HG03159 (cell line): Measurements from ENCODE around the gene MUC5AC.

Experiments
- ATAC-seq: cut with Tn5 transposase; IDR thresholded peaks from one replicate; pipeline ENCODE4 v1.9.1; 2021; ENCODE audit warnings: mild to moderate bottlenecking, moderate library complexity; ENCODE audit not compliant: unreplicated experiment

Gene MUC5AC

DNA sequence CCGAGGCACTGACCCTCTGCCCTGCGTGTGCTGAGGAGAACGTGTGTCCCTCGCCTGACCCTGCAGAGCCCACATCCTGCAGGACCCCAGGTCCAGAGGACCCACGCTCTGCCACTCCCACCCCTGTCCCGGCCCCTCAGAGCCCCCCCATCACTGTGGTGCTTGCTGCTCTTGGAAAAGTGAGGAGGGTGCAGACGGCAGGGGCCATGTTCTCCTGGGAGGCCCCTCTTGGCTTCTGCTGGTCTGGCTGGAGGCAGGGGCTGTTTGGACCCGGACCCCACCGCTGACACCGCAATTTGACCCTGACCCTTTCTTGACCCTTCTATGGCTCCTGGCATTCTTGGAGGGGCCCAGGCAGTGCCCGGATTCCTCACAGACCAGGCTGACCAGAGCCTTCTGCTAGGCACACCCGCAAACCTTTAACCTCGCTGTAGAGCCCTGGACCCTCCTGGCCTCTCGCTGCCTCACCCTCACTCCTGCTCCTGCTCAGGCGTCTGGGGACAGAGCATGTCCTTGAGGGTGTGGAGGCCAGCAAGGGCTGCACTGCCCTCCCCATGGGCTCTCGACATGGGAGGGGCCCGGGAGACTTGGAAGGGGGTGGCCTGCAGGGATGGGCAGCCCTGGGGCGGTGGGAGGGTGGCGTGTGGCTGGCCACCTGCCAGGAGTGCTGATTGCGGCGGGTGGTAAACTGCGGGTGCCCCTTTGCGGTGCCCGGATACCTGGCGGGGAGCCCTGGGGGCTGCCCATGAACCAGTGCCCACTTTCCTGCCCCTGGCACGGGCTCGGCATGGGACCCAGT lies 37.0 kb upstream of the MUC5AC start:
- no peak for ATAC-seq

DNA sequence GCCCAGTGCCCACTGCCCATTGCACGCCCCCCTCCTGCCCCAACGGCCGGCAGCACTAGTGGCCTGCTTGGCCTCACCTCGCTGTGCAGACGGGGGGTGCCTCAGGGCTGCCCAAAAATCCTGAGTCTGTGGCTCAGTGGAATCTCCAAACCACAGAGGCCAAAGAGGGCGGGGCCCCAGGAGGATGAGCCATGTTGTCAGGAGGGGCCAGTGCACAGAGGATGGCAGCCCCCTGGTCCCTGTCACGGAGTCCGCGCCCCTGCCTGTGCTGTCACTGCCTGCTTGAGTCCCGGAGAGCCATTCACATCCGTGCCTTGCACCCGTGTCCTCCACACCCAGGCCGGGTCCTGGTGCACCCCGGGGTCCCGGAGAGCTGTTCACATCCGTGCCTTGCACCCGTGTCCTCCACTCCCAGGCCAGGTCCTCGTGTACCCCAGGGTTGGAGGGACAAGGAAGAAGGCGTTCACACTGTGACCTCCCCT lies 36.4 kb upstream of the MUC5AC start:
- no peak for ATAC-seq

DNA sequence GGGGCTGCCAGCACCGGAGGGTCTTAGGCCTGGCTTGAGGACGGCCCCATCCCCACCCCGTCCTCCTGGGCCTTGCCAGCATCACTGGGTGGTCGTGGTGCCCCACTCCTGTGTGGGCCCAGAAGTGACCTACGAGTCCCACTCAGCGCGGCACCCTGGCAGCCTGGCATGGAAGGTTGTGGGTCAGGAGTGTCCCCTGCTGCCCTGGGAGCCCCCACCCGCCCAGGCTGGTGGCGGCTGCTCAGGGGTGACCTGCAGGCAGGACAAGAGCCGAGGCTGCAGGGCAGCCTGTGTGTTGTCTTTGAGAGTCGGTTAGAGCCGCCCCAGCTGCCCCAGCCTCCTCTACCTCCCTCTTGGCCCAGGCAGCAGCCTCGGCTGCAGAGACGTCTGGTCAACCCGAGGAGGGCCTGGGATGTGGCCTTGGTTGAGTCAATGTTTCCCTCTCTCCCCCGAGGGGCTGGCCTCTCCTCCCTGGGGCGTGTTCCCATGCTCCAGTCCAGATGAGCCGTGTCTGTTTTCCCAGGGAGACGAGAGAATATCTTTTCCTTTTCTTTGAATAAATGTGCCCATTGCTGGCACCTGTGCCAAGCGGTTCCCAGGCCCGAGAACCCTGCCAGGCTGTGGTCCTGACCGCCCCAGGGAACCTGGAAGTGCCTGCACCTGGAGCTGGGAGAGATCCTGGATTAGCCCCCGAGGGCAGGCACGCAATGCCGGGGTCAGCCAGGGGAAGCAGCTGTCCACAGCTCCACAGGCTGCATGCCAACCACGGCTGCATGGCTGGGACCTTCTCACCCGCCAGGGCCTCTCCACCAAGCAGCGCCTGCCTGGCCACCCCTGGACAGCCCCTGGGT lies 35.7 kb upstream of the MUC5AC start:
- ATAC-seq: no peak

DNA sequence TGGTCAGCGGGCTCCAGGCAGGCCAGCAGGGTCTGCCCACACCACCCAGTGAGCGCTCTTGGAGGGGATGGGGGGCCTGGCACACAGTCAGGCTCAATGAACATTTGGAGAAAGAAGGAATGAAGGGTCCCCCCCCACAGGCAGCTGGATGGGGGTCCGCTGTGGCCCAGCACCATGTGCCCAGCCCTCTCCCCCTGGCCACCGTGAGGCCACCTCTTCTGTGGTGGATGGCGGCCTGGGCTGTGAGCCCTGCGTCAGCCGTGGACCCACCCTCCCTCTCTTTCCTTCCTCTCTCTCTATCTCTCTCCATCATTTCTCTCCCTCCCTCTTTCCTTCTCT lies 35.1 kb upstream of the MUC5AC start:
- ATAC-seq: no peak

DNA sequence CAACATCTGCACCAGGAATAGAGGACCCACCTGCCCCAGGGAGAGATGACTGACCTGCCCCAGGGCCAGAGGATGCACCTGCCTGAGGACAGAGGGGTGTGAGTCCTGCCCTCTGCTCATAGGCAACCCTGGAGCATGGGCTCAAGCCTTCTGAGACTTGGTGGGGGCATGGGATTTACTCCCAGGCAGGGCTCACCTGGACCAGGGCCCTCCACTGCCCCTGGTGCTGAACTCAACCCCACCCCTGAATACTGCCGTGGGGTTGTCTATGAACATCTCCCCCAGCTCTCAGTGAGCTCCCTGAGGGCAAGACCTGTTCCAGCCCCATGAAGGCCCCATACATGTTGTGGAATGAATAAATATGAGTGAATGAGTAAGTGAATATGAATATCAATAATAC lies 33.8 kb upstream of the MUC5AC start:
- no peak for ATAC-seq

DNA sequence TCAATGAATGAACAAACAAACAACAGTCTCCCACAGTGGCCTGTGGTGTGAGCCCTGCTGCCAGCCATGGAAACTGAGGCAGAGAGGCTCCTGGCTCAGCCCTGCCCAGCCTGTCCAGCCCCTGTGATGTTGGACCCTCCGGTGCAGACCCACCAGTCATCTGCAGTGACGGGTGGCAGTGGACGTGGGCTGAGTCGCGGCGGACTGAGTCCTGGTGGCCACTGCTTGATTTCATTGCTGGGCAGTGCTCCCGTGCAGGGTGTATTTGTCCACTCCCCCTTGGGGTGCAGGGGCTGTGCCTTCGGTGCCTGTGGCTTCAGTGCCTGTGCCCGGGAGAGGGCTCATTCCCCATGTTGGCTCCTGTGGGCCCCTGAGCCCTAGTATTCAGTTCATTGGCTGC lies 31.9 kb upstream of the MUC5AC start:
- no peak for ATAC-seq

DNA sequence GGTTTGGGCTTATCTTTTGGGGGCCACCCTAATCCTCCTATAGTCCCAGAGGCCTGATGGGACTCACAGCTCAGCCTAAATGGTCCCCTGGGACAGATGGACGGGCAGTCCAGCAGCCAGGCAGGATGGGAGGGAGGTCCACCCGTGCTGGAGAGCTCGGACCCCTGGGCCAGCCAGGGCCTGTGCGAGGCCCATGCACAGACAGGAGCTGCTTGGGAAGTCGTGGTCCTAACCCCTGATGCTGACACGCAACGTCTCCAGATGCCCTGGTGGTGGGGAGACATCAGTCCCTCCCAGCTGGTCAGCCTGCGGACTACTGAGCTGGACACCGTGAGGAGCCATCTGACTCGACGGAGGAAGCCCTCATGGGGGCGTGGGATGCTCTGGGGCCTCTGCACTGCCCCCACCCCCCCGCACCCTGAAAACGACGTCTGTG lies 31.2 kb upstream of the MUC5AC start:
- ATAC-seq: no peak

DNA sequence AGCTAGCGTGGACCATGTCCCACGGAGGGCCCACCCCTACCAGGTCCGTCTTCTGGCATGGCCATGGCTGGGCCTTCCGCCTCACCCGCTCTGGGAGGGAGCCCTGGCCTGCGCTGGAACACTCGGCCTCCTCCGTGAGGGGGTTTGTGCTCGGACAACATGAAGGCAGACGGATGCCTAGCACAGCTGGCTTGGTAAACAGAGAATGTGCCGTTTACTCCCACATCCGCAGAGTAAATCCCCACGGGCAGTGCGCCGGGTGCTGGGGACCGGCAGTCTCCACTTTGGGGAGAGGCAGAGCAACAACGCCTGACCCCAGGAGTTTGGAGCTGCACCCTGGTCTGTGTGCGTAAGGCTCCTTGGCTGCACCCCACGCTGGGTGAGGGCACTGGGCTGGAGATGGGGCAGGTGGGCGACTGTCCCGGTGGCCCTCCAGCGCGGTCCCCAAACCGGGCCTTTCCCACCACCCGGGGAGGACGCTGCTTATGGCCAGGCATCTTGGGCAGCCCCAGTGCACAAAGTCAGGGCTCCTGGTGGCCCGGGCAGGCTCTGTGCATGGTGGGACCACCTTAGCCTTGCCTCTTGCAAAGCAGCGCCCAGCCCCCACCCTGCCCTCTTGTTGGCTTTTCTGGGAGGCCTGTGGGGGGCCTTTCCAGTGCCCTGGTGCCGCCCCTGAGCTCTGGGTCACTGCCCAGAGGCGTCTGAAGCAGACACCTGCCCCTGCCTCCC lies 30.7 kb upstream of the MUC5AC start:
- no peak for ATAC-seq

DNA sequence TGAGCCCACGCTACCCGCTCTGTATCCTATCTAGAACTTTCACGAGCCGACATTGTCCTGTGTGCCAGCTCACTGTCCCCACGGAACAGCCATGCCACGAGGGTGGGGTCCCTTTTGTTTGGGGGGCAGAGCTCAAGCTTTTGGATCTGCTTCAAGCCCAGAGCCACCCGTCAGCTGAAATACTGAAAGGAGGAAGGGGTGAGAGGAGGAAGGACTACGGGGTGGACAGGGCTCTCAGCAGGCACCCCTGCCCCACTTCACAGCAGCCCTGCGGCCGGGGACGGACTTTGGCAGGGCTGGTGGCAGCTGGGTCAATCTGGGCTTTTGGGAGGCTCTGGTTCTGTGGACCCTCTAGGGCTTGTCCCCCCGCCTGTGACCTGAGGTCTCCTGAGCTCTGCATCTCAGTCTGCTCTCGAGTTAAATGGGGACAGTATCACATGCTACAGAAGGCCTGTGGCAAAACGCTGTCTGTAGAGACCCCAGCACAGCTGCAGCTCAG lies 30.0 kb upstream of the MUC5AC start:
- no peak for ATAC-seq

DNA sequence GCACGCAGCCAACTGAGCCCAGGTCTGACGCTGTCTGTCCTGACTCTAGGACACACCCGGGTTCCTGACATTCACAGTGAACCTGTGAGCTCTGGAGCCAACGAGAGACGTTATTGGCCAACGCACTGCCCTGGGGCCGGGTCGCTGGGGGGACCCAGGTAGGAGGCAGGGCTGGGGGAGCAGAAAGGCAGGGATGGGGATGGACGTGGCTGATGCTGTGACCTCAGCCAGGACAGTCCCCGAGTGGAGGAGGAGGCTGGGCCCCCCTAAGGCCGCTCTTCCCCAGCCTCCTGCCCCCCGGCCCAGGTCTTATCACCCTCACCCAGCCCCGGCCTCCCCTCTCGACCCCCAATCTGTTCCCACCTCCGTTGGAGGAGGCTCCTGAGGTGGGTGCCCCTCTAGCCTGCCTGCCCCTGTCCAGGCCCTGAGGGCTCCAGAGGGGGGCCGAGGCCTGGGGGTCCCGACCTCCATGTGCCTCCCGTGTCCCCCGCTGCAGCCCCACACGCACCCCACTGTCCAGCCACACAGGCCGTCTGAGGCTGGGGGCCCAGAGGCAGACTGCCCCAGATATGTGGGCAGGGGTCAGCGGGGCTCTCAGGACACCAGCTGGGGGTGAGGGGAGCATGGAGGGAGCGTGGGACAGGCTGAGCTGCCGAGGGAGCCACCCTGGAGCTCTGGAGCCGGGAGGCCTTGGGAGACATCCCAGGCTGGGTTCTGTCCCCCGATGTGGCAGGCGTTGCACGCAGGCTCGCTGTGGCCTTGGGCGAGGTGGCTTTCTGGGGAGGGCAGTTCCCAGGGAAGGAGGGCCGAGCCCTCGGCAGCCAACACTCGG lies 29.2 kb upstream of the MUC5AC start:
- no peak for ATAC-seq

DNA sequence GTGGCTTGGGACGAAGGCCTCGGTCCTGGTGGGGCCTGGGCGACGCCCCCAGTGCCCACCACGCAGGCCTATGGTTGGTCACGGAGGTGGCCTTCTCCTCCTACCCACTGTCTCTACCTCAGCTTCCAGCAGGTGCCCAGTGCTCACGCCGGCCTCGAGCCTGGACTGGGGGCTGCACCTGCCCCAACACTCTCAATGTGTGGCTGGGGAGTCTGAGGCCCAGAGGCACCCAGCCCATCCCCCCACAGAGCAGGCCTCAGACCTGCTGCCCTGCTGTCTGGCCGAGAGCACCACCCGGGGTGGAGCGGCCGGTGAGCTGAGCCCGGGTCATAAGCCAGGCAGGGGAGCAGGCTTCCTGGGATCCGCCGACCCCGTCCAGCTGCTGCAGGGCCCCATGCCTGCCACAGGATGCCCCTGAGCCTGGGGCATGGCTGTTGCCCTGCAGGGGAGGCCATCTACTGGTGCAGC lies 28.6 kb upstream of the MUC5AC start:
- ATAC-seq: no peak

DNA sequence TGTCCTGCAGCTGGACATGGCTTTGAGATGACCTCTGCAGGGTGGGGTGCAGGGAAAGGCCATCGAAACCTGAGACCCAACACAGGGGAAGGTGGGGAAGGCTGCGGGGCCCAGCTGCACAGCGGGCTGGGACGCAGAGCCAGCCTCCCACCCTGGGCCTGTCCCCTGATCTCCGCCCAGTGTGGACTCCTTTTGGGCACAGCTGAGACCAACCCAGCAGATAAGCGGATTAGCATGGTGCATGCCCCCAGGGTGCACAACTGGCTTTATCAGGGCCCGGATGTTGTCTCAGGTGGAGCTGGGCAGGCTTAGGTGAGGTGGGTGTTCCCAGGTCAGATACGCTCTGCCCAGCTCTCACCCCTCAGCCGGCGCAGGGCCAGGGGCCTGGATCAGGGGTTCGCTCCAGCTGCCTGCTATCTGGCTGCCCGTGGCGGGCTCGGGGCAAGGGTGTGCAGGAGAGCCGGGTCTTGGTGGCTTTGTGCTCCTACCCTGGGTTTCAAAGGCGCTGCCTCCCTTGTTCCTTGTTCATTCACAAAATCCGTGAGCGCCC lies 28.1 kb upstream of the MUC5AC start:
- no peak for ATAC-seq

DNA sequence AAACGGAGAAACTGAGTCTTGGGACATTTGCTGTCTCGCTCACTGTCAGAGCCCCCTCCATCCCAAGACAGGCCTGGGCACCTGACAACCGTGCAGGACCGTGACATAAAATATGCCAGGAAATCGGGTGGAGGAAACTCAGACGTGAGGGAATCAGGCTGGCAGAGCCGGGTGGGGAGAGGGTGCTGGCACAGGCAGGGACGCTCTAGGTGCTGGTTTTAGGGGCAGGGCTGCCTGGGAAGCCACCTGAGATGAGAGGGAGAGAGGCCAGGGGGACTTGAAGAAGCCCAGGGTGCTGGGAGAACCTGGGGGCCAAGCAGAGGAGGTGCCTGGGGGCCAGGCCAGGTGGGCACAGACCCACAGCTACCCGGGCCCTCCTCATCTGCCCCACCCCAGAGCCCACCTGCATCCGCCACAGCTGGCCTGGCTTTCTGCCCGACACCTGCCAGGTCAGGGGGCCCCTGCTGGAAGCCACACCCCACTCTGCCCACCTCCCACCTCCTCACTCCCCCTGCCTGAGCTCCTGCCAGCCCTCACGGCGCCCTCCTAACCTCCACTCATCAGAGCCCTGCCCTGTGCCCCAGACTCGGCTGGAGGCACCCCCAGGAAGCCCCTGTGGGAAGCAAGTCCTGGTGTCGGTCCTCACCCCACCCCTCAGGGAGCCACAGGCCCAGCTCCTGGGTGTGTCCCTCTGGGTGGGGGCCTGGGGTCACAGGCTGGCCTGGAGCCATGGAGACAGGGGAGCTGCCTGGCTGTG lies 27.3 kb upstream of the MUC5AC start:
- no peak for ATAC-seq

DNA sequence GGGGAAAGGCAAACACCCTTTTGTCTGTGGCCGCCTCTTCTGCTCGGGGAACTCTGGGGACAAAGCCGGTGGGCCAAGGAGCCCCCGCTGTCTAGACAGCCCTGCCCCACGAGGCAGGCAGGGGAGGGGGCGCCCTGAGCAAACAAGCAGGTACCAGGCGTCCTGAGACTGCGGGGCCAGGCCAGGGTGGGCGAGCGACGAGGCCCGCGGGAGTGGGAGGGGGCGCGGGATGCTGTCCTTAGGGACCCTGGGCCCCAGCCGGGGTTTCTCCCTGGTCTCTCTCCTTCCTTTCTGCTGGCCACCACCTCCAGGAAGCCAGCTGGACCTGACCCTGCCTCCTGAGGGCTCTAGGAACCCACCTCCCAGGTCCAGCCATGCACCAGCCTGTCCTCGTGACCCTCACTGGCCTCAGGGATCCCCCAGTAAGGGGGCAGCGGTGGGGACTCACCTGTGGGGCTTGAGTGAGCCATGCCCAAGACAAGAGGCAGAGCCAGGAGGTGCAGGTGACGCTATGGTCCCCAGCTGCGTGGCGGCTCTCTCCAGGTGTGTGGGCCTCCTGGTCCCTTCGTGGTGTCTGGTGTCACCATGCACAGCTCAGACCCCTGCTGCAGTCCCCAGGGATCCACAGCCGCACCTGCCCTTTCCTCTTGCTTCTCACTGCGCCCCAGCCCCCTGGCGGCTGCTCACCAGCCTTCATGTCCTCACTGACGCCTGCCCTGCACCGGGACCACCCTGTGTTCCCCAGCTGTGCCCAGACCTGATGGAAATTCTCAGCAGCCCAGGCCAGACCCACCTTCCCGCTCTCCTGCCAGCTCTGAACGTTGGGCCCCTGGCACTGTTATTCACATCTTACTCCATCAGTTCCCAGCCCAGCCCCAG lies 26.5 kb upstream of the MUC5AC start:
- no peak for ATAC-seq

DNA sequence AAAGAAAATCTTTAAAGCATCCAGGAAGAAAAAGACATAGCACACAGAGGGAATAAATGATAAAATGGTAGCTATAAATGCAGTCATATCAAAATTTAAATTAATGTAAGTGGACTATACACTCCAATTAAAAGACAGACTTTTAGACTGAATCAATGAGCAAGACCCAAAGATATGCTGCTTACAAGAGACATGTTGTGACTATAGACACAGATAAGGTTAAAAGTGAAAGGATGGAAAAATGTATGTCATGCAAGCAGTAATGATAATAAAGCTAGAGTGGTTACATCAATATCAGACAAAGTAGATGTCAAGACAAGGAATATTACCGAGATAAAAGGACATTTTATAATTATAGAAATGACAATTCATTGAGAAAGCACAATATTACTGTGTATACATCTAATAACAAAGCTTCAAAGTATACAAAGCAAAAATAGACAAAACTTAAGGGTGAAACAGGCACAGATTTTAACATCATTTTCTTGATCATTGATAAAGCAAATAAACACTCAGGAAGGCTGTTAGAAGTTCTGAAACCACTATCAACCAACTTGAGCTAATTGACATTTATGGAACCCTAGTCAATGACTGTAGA lies 22.8 kb upstream of the MUC5AC start:
- no peak for ATAC-seq

DNA sequence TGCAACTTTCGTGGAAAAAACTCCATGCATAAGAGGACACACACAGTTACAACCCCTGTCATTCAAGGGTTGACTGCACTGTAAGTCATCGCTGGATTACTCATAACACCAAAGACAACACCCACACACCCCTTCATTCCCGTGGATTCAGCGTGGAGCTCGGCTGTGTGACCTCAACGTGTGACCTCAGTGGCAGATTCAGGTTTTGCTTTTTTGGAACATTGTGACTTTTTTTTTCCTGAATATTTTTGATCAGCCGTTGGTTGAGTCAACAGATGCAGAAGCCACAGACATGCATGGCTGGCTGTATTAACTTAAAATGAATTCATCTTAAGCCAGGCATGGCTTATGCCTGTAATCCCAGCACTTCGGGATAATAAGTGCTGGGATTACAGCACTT lies 19.7 kb upstream of the MUC5AC start:
- no peak for ATAC-seq

DNA sequence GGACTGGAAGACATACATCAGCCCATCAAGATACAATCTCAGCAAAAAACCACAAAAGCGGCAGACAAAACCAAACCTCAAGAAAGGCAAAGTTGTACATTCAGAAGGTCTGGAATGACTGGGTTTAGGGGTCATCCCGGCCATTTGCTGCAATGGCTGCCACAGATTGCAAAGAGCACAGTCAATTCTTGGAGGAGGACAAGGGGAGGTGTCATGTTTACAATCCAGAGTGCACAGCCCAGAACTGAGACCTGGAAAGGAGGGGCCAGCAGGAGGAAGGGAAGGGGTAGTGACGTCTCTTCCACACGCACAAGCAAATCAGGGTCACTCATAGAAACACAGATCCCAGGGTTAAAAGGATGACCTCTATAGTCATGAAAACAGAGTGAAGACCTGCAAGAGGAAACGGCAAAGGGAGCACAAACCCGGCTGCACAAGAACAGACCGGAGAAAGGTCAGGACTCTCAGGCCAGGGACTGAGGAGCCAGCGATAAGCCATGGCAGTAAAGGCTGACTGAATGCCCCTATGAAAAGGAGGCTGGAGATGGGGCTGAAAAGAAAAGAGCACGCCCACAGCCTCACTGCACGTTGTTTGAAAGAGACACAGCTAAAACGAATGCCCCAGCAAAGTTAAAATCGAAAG lies 18.2 kb upstream of the MUC5AC start:
- ATAC-seq: no peak
